ENCODE measurements around the gene TMEM185A.
"Not testable (repeated sequence)": the region's sequence is repeated elsewhere in the genome, so short reads cannot be mapped to it uniquely, and the experiment has no call there.

The TMEM185A gene

DNA sequence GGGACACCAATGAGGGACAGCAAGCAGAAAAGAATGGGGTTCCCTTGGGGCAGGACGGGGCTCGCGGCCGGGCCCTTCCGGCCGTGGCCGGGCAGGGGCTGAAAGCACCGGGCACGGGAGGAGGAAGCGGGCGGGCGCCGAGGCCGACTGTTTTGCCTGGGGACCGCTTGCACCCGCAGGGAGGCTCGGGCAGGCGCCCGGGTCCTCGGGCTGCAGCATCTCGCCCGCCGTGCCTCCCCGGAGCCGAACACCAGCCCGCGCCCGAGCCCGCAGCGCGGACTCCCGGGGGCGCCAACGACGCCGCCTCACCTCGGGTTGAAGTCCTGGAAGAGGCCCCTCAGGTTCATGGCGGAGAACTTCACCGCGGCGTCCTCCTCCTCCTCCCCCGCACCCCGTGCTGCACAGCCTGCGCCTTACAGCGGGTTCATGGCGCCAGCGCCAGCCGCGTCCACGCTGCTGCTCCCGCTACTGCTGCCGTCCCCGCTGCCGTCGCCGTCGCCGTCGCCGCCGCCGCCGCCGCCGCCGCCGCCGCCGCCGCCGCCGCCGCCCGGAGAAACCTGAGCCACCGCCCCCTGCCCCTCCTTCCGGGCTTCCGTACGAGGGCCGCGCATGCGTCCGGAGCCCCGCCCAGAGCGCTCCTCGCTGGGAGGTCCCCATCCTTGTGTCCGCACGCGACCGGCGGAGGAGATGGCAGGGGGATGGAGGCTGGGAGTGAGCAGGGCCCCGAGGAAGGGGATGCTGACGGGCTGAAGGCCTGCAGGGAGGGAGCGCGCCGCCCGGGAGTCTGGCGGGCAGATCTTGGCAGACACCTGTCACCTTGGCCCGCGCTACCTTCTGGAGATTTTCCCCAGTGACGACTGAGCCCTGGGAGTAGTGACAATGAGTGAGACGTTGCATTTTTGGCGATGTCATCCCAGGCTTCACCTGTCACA, at the start of gene TMEM185A:
Gene TMEM185A (minus strand): TSS at position 559 of the 932 bp plus-strand sequence. CDS start 212 bp downstream, at position 347.
- H3K36me3 Mint-ChIP-seq = no peaks in the 10 kb centered on the region
- H3K27ac Mint-ChIP-seq = peak within 1 kb of the TSS; percentile 84
- H3K9me3 Mint-ChIP-seq = no peaks in the 10 kb centered on the region
- no peaks in the 10 kb centered on the region for H3K27me3 Mint-ChIP-seq
- H3K4me3 Mint-ChIP-seq = peak within 1 kb of the TSS; percentile 94
- H3K4me1 Mint-ChIP-seq = peaks cover 45% of the 10 kb centered on the region

DNA sequence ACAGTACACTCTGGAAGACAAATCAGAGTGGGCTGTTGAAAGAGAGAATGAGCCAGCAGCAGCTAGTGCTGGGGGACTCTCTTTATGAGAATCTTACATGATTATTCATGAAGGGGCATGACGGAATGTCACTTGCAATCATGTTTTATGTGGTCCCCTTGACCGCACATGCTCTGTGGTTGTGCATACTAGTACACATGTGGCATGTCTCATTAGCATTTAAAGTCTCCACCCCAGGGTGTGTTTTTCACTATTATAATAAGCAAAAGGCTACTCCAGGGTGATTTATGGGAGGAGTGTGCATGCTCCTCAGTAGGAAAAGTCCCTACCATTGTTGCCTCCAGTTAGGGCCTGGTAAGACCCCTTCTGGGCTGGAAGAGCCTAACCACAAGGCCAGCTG, 49.6 kb upstream of the TMEM185A start:
- H3K27me3 Mint-ChIP-seq = no peaks in the 10 kb centered on the region
- no peaks in the 10 kb centered on the region for H3K9me3 Mint-ChIP-seq
- no peak overlapping the region for H3K27ac Mint-ChIP-seq
- no peaks in the 10 kb centered on the region for H3K4me1 Mint-ChIP-seq
- H3K36me3 Mint-ChIP-seq = no peaks in the 10 kb centered on the region
- H3K4me3 Mint-ChIP-seq = no peak overlapping the region

DNA sequence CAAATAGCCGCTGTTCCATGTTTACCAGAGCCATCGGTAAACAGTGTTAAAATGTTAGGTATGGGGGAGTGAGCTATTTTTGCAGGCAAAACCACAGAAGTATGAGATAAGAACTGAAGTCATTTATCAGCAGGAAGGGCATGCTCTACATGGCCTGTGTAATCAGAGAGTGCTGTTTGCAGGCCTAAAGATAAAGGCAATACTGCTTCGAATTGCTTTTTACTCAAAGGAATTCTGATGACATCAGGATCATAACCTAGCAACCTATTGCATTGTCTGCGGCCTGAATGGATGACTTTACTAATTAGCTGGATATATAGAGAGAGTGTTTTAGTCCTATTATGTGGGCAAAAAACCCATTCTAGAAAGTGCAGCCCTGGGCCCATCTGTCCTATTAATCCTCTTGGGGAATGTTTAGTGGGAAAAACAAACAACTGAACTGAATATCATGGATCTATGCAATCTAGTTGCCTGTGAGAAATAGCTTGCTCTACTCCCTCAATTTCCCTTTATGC, 47.6 kb upstream of the TMEM185A start:
- not testable (repeated sequence) for H3K4me1 Mint-ChIP-seq, H3K9me3 Mint-ChIP-seq, H3K4me3 Mint-ChIP-seq, H3K27me3 Mint-ChIP-seq, H3K27ac Mint-ChIP-seq, H3K36me3 Mint-ChIP-seq

DNA sequence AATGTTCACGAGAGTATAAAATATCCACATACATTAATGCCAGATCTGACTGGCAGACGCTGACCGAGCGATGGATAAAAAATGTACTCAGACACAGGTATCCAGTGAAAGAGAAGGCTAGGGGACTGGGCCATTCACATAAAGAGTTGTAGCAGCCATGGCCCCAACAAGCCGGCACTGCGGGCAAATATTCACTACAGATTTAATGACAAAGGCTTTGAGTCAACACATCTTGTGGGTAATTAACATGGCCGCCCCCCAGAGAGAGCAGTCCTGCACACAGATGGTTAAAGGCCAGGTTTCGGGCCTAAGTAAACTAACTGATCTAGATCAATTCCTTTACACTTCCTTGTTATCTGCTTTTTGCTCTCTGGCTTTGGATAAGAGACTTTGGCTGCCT, 44.0 kb upstream of the TMEM185A start:
- H3K27ac Mint-ChIP-seq, H3K27me3 Mint-ChIP-seq, H3K9me3 Mint-ChIP-seq, H3K36me3 Mint-ChIP-seq, H3K4me1 Mint-ChIP-seq, H3K4me3 Mint-ChIP-seq: not testable (repeated sequence)

DNA sequence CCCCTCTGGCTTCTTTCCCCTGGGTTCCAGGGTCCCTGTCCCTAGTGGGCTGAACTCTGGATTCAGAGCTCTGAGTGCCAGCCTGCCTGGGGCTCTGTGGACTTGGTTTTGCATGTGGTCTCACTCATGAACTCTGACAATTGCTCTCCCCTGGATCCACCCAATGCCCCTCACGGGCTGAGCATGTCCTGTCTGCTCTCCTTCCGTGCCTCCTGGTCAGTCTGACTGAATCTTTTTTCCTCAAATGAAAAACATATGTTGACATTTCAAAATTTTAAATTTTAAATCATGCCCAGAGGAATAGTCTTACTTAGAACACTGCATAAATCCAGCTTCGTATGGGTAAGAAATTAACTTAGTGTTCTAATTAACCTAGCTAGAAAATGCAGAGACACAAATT, 43.5 kb upstream of the TMEM185A start:
- not testable (repeated sequence) for H3K4me1 Mint-ChIP-seq, H3K27me3 Mint-ChIP-seq, H3K9me3 Mint-ChIP-seq

DNA sequence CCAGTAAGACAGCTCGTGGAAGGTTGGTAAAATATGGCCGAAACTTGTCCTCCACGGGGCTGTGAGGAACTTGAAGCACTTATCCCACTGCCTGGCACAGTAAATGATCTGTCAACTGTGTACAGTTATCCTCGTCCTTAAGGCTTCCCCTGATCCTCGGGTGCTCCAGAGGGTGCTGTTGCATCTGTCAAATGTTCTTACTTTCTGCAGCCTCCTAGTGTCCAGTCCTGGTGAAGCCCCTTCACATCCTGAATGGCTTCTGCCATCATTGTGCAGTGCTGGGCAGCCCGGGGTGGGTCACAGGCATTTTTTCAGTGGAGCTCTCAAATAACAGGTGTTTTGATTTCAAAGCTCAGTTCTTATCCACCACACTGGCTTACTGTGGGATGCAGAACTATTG, 29.0 kb upstream of the TMEM185A start:
- not testable (repeated sequence) for H3K4me1 Mint-ChIP-seq, H3K9me3 Mint-ChIP-seq, H3K36me3 Mint-ChIP-seq, H3K4me3 Mint-ChIP-seq, H3K27ac Mint-ChIP-seq, H3K27me3 Mint-ChIP-seq

More for the DNA sequence above, 43.5 kb upstream of the TMEM185A start:
- H3K36me3 Mint-ChIP-seq, H3K27ac Mint-ChIP-seq, H3K4me3 Mint-ChIP-seq: not testable (repeated sequence)

DNA sequence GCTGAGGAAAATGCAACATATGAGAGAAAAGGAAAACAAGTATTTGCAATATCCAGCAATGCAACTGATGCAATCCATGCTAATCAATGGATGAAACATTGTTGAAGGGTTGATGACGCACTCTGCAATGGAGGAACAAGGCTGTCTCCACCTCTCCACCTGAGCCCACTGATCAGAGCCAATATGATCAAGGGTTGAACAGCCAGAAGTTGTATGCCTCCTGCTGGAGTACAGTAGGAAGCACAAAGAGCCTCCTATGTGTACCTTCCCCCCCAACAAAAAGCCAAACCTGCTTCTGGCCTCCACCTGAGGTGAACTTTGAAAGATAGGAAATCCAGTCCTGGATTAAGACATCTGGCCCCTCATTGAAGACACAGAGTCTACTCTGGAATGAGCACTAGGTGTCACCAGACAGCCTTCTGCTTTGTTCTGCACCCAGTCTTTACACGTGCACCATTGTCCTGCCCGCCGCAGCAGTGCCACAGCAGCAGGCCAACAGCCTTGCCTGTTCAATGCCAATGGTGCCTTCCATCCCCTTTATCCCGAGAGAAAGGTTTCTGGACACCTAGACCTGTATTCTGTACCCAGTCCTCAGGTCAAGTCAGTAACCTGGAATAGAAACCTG, 24.8 kb upstream of the TMEM185A start:
- H3K36me3 Mint-ChIP-seq, H3K27ac Mint-ChIP-seq, H3K4me3 Mint-ChIP-seq, H3K27me3 Mint-ChIP-seq, H3K4me1 Mint-ChIP-seq, H3K9me3 Mint-ChIP-seq: not testable (repeated sequence)

DNA sequence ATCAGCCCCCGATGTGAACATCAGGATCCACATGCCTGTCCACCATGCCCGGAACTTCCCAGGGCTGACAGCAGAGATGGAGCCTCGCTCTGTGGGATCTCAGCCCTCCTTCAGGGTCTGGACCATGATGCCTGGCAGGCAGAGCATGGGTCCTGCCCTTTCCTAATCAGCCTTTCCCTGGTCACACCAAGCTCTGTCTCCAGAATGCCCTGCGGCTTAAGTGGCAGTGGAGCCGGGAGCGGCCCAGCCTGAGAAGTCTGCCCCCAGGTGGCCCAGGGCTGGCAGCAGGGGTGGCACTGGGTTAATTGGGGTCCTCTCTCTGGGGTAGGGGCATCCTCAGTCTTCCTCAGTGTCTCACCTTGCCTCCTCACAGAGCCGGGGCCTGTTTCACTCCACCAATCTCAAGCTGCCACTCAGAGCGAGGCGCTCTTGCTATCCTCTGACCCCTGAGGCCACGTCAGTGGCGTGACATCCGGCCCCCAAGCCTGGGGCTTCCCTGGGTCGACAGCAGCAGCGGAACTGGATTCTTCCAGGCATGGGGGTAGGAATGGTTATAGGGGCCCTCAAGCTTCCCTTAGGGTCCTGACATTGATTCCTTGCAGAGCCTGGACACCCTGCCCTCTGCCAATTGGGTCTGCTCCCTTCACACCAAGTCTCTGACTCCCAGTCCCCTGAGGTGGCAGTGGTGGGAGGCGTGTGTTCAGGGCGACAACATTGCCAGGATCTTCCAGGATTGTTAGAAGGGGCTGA, 20.8 kb upstream of the TMEM185A start:
- Mint-ChIP-seq H3K27me3 (no peaks in the 10 kb centered on the region), H3K27ac (no peak overlapping the region), H3K4me1 (no peaks in the 10 kb centered on the region)

DNA sequence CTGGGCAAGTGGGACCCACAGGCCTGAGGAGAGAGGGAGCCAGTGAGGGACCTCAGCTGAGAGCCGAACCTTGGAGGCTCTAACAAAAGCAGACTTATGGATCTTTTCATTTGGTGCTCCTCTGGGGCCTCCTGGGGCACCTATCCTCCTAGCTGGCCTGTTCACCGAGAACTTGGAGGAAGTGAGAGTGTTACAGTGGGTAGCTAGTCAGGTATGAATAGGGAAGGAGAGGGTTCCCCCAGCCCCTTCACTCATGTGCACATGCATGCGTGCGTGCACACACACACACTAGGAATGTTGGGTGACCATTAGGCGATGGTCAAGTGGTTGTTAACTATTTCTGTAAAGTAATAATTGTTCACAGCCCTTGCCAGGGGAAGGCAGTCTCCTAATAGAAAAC, 18.6 kb upstream of the TMEM185A start:
- no peak overlapping the region for H3K4me3 Mint-ChIP-seq

More for the DNA sequence above, 20.8 kb upstream of the TMEM185A start:
- Mint-ChIP-seq H3K36me3 (no peaks in the 10 kb centered on the region), H3K4me3 (no peak overlapping the region), H3K9me3 (no peaks in the 10 kb centered on the region)

DNA sequence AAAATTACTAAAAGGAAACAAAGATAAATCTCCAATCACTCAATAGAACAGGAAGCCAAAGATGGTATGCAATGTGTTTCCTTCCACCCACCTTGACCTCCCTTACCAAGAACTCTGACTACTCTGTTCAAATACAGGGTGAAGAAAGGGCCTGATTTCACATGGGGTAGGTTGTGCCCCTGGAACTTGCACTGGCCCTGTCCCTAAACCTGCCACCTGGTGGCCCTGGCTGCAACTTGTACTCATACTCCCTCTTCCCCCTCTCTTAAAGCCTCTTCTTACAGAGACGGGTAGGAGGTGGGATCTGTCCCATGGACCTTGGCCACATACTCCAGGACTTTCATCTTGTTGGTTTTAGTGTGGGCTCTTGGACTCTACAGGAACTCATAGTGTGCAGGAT, 17.3 kb upstream of the TMEM185A start:
- H3K4me3 Mint-ChIP-seq = no peak overlapping the region
- no peaks in the 10 kb centered on the region for H3K27me3 Mint-ChIP-seq
- H3K27ac Mint-ChIP-seq = no peak overlapping the region
- no peaks in the 10 kb centered on the region for H3K9me3 Mint-ChIP-seq
- H3K4me1 Mint-ChIP-seq = no peaks in the 10 kb centered on the region
- no peaks in the 10 kb centered on the region for H3K36me3 Mint-ChIP-seq

More for the DNA sequence above, 18.6 kb upstream of the TMEM185A start:
- H3K4me1 Mint-ChIP-seq = no peaks in the 10 kb centered on the region
- H3K36me3 Mint-ChIP-seq = no peaks in the 10 kb centered on the region
- no peak overlapping the region for H3K27ac Mint-ChIP-seq
- H3K9me3 Mint-ChIP-seq = no peaks in the 10 kb centered on the region
- H3K27me3 Mint-ChIP-seq = no peaks in the 10 kb centered on the region

DNA sequence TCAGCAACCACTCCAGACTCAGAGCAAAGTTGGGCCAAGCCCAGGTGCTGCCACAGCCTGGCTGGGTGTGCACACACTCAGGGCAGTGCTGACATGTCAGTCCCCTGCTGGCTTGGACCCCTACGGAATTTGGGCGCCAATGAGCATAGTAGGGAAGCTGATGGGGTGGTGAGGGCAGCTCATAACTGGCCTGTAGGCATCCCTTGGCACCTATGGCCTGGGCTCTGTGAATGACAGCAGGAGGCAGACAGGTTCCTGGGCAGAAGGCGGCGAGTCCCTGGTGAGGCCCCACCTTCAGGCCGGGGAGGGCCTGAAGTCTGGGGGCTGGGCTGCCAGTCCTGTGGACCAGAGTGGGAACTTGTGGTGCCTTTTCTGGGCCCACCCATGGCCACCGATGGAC, 15.9 kb upstream of the TMEM185A start:
- no peak overlapping the region for H3K27ac Mint-ChIP-seq
- no peak overlapping the region for H3K4me3 Mint-ChIP-seq
- no peaks in the 10 kb centered on the region for H3K36me3 Mint-ChIP-seq
- H3K27me3 Mint-ChIP-seq = no peaks in the 10 kb centered on the region
- no peaks in the 10 kb centered on the region for H3K4me1 Mint-ChIP-seq
- no peaks in the 10 kb centered on the region for H3K9me3 Mint-ChIP-seq

DNA sequence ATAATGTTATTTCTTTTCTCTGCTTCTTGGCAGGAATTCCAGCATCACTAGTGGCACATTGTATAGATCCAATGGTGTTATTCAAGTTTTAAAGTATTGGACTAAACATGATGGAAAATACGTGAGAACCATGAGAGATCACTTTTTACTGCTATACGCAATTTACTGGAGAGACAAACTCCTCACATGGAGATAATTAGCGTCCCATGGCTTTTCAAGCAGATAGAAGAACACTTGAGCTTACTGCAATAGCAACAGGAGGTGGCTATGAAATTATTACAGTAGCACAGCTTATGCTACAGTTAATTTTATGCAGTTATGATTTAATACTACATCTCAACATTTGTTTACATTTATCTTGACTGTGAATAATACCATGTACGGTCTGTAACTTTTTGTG, 11.9 kb upstream of the TMEM185A start:
- Mint-ChIP-seq H3K27ac (no peak overlapping the region), H3K4me3 (no peak overlapping the region), H3K9me3 (no peaks in the 10 kb centered on the region), H3K36me3 (no peaks in the 10 kb centered on the region), H3K4me1 (peaks cover 7% of the 10 kb centered on the region), H3K27me3 (no peaks in the 10 kb centered on the region)

DNA sequence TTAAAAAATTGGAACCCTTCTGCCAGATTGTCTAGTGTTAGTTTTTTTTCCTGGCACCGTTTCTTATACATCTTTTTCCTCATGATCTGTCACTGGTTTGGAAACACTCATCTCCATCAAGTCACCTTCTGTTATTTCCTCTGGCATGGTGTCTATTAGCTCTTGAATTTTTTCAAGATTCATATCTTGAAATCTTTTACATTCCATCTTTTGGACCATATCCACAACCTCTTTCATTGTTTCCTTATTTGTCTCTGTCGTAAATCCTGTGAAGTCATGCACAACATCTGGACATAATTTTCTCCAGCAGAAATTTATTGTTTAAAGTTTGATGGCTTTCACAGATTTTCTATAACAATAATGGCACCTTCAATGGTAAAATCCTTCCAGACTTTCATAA, 10.2 kb upstream of the TMEM185A start:
- H3K36me3 Mint-ChIP-seq = no peaks in the 10 kb centered on the region
- no peaks in the 10 kb centered on the region for H3K9me3 Mint-ChIP-seq
- H3K4me3 Mint-ChIP-seq = no peak overlapping the region
- H3K4me1 Mint-ChIP-seq = peaks cover 7% of the 10 kb centered on the region
- H3K27ac Mint-ChIP-seq = peak overlapping the region; percentile 46
- no peaks in the 10 kb centered on the region for H3K27me3 Mint-ChIP-seq

DNA sequence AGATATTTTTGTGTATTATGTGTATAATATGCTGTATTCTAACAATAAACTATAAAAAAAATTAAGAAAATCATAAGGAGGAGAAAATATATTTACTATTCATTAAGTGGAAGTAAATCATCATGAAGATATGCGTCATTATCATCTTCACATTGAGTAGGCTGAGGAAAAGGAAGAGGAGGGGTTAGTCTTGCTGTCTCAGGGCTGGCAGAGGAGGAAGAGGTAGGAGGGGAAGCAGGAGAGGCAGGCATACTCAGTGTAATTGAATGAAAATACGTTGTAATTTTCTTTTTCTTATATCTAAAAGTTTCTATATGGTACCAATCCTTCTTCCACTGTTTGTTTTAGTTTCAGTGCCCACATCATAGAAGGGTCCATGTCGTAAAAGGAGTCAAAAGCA, 9.8 kb upstream of the TMEM185A start:
- Mint-ChIP-seq H3K27me3 (no peaks in the 10 kb centered on the region), H3K4me1 (peaks cover 7% of the 10 kb centered on the region), H3K9me3 (no peaks in the 10 kb centered on the region), H3K4me3 (no peak overlapping the region), H3K36me3 (no peaks in the 10 kb centered on the region), H3K27ac (peak overlapping the region; percentile 46)

DNA sequence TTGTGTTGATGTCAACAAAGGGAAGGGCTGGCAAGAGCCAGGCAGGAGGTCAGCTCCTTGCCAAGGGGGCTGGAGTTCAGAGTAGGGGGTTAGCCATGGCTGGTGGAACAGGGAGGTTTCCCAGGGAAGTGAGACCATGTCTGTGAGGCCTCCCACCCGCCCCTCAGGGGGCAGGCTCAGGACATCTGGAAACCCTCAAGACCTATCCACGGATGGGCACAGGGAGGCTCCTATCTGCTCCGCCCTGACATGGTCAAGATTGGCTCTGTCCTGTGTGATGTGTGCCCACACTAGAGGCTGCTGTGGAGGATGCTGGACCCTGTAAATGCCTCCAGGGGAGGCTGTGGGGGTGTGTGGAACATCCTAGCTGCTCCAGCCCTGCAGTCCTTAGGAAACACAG, 8.0 kb upstream of the TMEM185A start:
- H3K36me3 Mint-ChIP-seq = no peaks in the 10 kb centered on the region
- H3K27me3 Mint-ChIP-seq = no peaks in the 10 kb centered on the region
- H3K4me1 Mint-ChIP-seq = peaks cover 7% of the 10 kb centered on the region
- no peak overlapping the region for H3K4me3 Mint-ChIP-seq
- H3K9me3 Mint-ChIP-seq = no peaks in the 10 kb centered on the region
- H3K27ac Mint-ChIP-seq = no peak overlapping the region

DNA sequence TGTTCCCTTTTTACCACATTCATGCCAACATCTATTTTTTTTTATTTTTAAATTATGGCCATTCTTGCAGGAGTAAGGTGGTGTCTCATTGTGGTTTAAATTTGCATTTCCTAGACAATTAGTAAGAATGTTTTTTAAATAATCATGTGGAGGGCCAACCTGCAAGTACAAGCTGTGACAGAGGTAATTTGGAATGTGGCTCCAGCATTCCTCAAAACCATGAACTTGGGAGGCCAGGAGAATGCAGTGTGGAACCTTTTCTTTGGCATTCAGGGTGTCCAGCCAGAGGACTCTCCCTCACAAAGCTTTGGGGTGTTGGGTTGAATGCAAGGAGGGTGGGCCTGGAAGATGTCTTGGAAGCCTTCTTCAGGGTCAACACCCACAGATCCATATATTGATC, 7.3 kb upstream of the TMEM185A start:
- H3K27me3 Mint-ChIP-seq = no peaks in the 10 kb centered on the region
- H3K9me3 Mint-ChIP-seq = no peaks in the 10 kb centered on the region
- H3K36me3 Mint-ChIP-seq = no peaks in the 10 kb centered on the region
- no peak overlapping the region for H3K27ac Mint-ChIP-seq
- no peak overlapping the region for H3K4me3 Mint-ChIP-seq
- peaks cover 7% of the 10 kb centered on the region for H3K4me1 Mint-ChIP-seq

Data from activated naive CD4-positive, alpha-beta T cell treated with anti-CD3 and anti-CD28 coated beads, Interleukin-2, amount 50 U/mL, for 24 hours (primary cell).